ENCODE data around the gene EMX1.
"Not testable (repeated sequence)": the region's sequence is repeated elsewhere in the genome, so short reads cannot be mapped to it uniquely, and the experiment has no call there.

Gene EMX1

GRCh38 chr2:72901426-72901825, 15.9 kb upstream of the EMX1 start:
- no peak for DNase-seq

- not testable (repeated sequence) for DNase-seq
Measured at GRCh38 chr2:72907369-72907768, 9.9 kb upstream of the EMX1 start.

GRCh38 chr2:72908741-72909140, 8.6 kb upstream of the EMX1 start:
- DNase-seq = no peak

- no peak for DNase-seq
Measured at GRCh38 chr2:72911256-72911655, 6.1 kb upstream of the EMX1 start.

GRCh38 chr2:72913486-72914205, 3.7 kb upstream of the EMX1 start:
- no peak for DNase-seq

GRCh38 chr2:72914206-72914559, 3.1 kb upstream of the EMX1 start:
- no peak for DNase-seq

- no peak for DNase-seq
Measured at GRCh38 chr2:72914589-72915319, 2.6 kb upstream of the EMX1 start.

GRCh38 chr2:72915320-72915906, 1.9 kb upstream of the EMX1 start:
- DNase-seq = no peak

GRCh38 chr2:72915907-72916742, 1.2 kb upstream of the EMX1 start:
- peak; percentile 41 for DNase-seq

GRCh38 chr2:72916743-72917137, 579 bp upstream of the EMX1 start:
- DNase-seq = no peak

- no peak for DNase-seq
Measured at GRCh38 chr2:72917877-72918553, 696 bp downstream of the EMX1 start.

GRCh38 chr2:72919414-72920317, 2.3 kb downstream of the EMX1 start:
- no peak for DNase-seq

GRCh38 chr2:72920318-72921087, 3.2 kb downstream of the EMX1 start:
- DNase-seq = peak; percentile 30

- no peak for DNase-seq
Measured at GRCh38 chr2:72921088-72921851, 4.0 kb downstream of the EMX1 start.

- DNase-seq = no peak
Measured at GRCh38 chr2:72921853-72922252, 4.5 kb downstream of the EMX1 start.

- no peak for DNase-seq
Measured at GRCh38 chr2:72923833-72924352, 6.6 kb downstream of the EMX1 start.

- DNase-seq = no peak
Measured at GRCh38 chr2:72924353-72925240, 7.3 kb downstream of the EMX1 start.

GRCh38 chr2:72925328-72925943, 8.1 kb downstream of the EMX1 start:
- DNase-seq = no peak

Data from EL (cell line).